Measurements from ENCODE around the gene SMCO3.

SMCO3 gene

GRCh38 chr12:14827043-14827442 is 13.1 kb upstream of the SMCO3 start:
- DNase-seq (ENCODE audit: low spot score): no peak

- DNase-seq (ENCODE audit: low spot score): no peak
Observed at GRCh38 chr12:14826491-14826890, 12.5 kb upstream of the SMCO3 start.

DNA sequence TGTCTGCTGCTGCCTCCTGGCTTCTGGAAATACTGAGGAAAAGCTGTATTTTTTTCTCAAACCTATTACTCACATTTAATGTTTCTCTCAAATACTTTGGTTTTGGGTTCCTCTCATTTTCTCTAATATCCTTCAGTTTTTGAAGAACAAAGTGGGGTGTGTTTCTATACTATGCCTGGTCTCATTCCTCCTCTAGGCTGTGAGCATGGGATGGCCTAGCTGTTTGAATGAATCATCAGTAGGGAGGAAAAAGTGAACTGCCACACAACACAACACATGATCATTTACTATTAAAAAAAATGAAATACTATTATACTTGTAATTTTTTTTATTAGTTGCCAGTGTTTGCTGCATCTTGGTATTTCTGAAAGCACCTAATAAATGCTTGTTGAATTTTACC is 11.3 kb upstream of the SMCO3 start:
- no peak for DNase-seq (ENCODE audit: low spot score)

GRCh38 chr12:14824012-14824634 is 10.1 kb upstream of the SMCO3 start:
- DNase-seq (ENCODE audit: low spot score): no peak

- no peak for DNase-seq (ENCODE audit: low spot score)
Observed at GRCh38 chr12:14811486-14811885, 2.5 kb downstream of the SMCO3 start.

DNA sequence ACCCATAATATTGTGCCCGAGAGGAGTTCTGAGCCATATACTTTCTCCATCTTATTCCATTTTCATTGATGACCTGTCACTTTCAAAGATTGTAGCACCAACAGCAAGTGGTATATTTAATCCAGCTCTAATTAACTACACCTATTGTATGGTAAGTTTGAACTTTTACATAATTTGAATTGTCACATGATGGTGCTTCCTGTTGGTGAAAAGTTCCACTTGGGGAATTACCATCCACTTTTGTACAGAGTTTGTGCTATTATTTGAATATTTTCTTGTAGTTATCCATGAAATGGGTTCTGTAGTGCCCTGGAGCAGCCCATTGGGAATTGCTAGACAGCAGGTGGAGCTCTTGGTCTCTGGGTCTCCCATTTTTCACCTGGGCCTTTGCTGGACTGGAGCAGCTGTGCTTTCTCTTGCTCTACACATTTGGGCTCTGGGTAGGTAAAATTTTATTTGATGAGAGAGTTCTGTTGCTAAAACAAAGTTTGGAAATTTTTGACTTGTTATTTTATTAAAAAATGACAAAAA is 3.0 kb downstream of the SMCO3 start:
- DNase-seq (ENCODE audit: low spot score): peak; percentile 18

DNA sequence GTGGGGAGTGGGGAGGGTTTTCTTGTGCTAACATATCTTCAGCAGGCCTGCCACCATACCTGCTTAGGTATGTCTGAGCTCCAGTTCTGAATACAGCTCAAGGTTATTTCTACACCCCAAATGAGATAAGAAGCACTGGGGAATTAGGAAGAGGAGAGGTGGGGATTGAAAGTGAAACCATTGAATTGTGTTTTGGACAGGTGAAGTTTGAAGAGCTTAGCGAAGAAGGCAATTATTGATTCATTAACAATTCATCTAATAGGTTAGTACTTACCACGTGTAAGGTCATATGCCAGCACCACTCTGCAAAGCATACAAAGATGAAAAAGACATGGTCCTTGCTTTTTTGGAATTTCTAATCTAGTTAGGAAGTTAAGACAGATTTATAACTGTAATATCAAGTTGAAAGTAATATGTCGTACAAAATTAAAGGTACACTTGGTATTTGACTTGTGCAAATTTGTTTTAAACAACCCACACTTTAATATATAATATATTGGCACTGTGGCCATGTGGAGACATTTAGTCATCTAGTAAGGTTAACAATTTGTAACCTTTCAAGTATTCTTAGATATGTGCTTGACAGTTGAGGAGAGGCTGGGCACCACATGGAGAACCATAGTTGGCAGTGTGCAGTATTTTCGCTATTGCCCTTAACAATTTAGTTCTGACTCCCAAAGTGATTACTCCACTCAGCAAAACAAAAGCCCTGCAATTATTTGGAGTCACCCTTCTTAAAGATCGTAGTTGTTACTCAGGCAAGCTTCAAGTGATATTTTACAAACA is 3.6 kb downstream of the SMCO3 start:
- DNase-seq (ENCODE audit: low spot score): no peak

DNA sequence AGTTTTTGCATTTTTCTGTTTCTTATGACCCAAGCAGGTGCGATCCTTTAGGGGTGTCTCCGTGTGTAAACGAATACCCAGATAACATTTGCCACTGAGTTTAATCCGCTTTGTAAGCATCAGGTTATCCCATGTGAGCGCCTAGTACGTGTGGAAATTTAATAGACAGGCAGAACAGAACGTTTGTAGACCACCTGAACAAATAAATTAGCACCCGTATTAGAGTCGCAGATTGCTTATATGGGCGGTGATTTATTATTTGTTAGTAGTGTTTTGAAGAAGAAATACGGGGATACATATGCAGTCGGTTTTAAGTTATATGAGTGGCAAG is 10.2 kb downstream of the SMCO3 start:
- DNase-seq (ENCODE audit: low spot score): peak; percentile 10

GRCh38 chr12:14803011-14803829 is 10.8 kb downstream of the SMCO3 start, which contains the start of the genes C12orf60 and WBP11:
TSS of gene C12orf60 (plus strand) at chr12:14803670. CDS start at chr12:14822936, 19,266 bp downstream.
TSS of gene WBP11 (minus strand) at chr12:14803478. CDS start at chr12:14801383, 2,095 bp downstream.
- peak; percentile 86 for DNase-seq (ENCODE audit: low spot score)

DNA sequence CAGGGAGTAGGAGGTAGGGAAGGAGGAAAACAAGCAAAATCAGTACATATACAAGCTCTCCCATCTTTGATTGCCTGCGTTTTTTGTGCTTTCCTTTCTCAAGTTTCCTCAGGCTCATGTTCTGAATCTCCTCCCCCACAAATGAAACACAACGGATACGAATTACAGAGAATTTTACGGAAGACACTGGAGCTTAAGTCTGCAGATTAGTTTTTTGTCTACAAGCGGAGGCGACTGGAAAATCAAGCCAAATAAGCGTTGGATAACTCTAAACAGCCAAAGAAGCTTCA is 11.3 kb downstream of the SMCO3 start:
- no peak for DNase-seq (ENCODE audit: low spot score)

- no peak for DNase-seq (ENCODE audit: low spot score)
Observed at GRCh38 chr12:14802247-14802646, 11.7 kb downstream of the SMCO3 start.

DNA sequence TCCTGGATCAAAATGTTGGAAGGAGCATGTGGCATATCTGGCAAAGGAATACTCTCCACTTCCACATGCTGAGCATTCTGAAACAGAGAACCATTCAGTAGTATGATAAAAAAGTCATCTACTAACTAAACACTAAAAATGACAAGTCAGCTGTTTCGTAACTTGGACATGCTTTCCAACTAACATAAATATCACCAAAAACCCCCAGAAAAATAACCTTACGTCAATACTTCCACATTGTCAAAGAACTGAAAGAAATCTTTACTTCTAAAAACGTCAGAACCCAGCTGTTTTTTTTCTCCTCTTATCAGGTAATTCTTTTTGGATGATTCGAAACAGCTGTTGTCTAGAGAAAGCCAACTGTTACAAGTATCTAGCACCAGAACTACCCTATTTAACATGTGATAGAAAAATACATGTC is 18.9 kb downstream of the SMCO3 start:
- no peak for DNase-seq (ENCODE audit: low spot score)

- DNase-seq (ENCODE audit: low spot score): no peak
Observed at GRCh38 chr12:14785568-14785967, 28.4 kb downstream of the SMCO3 start.

DNA sequence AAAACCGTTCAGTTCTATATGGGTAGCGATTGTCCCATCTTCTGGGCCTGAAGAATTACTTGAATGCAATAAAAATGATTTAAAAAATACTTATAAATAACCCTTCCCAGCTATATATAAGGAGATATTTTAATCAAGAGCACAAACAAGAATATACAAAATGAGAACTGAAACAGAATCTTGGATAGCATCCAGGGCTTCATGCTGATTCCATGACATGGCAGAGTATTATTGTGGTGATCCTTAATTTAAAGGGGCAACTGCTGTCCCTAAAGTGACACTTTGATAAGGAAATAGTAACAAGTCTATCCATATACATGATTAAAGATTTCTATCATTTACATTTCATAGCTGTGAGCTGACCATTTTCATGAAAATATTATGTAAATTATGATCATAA is 29.5 kb downstream of the SMCO3 start:
- no peak for DNase-seq (ENCODE audit: low spot score)

GRCh38 chr12:14782756-14783155 is 31.2 kb downstream of the SMCO3 start:
- DNase-seq (ENCODE audit: low spot score): no peak

DNA sequence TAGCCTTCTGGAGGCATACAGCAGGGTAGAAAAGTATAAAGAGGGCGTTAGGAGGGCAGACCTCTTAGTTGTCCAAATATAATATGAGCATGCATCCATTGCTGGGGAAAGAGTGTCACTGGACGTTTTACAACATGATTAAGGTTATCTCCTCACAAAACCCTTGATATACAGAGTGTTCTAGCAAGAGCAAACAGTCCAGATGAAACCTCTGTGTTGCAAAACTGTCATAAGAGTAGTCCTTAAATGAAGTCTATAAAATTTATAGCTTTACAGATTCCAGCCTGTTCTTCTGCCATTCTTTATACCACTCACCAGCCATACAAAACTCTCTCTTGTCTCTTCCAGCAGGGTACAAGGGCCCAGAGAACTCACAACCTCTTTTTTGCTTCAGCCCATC is 32.4 kb downstream of the SMCO3 start:
- DNase-seq (ENCODE audit: low spot score): no peak

DNA sequence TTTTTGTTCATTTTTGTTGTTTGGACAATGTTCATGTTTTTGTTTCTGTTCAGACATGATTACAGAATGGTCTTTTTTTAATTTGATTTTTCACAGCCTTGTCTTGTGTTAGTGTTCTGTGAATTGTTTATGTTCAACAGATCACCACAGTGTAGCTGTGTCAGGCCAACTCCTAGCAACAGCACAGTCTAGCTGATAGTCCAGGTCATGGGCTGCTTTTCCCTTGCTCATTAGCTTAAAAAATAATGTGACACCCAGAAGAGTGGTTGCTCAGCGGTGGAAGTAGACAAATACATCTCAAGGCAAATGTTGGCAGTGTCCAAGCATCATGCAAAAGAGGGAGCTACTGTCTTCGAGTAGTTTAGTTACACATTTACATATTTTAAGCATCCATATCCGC is 33.1 kb downstream of the SMCO3 start:
- DNase-seq (ENCODE audit: low spot score): no peak

DNA sequence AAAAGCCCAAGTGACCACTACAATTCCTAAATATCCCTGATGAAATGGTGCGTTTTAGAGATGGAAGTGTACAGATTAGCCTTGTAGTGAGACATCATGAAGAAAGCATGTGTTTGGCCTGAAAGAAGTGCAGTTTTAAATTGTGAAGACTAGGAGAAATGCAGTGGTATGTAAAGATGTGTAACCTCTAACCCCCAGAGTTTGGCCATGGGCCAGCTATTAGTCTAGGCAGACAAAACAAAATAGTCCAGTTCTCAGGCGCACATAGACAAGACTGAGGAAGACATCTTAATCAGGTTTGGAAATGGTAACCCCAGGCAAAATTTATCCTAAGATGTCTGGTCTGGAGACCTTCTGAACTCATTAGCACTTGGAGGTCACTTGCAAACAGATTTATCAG is 34.1 kb downstream of the SMCO3 start:
- no peak for DNase-seq (ENCODE audit: low spot score)

- DNase-seq (ENCODE audit: low spot score): no peak
Observed at GRCh38 chr12:14777271-14777670, 36.7 kb downstream of the SMCO3 start.

GRCh38 chr12:14776236-14776961 is 37.6 kb downstream of the SMCO3 start:
- no peak for DNase-seq (ENCODE audit: low spot score)

- DNase-seq (ENCODE audit: low spot score): no peak
Observed at GRCh38 chr12:14775636-14775980, 38.4 kb downstream of the SMCO3 start.

DNA sequence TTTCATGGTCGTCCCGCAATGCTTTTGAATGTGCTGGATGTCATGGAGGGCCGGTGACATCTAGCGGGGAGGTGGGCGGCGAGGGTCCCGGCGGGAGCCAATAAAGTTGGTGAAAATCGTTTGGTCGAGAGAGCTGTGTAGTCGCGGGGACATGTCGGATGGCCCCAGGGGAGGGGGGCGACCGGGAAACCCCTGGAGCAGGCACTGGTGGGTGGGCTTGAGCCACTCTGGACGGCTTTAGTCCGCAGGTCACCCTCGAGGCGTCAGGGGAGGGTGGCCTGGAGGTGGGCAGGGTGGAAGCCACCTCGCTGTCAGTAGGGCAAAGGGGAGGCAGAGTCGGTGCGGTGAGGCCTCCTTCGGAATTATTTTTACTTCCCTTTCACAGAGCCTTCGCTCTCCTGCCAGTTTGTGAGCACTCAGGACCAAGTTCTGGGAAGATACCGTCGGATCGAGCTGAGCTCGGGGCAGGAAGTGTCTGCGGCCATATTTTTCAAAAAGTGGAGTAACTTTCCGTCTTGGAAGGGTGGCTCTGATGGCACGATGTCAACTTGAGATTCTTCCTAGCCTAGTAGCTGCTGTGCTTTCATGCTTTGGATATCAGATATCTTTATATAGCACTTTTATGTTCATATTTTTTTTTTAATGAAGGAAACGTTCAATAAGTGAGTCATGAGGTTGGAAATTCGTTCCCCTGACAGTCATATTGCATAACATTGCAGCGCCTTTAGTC is 38.9 kb downstream of the SMCO3 start:
- no peak for DNase-seq (ENCODE audit: low spot score)

Data from HuH-7 (cell line).